HEK293 (cell line): ENCODE measurements around the gene APOBEC3A.

Experiments used
- CTCF ChIA-PET: fragments of 350-600 bp; formaldehyde crosslinking; extraction: SDS; loops from one replicate; lab custom pipeline; 2021; ENCODE audit warnings: antibody characterized with exemption; lab: Yijun Ruan, JAX
- POLR2A ChIA-PET: fragments of 300-600 bp; formaldehyde crosslinking; extraction: SDS; loops from one replicate; lab custom pipeline; 2020; ENCODE audit warnings: antibody characterized with exemption, inconsistent platforms; lab: Yijun Ruan, JAX
- H3K27ac ChIP-seq: fragments of 200-500 bp; sonication (Bioruptor generic); 2 replicates; pipeline ENCODE4 v1.5.1; 2014; ENCODE audit warnings: low read depth, low read length, control low read depth, inconsistent platforms; ENCODE audit errors: extremely low read depth
- H3K36me3 ChIP-seq, 2 experiments: fragments of 200-500 bp in 1 of 2; sonication (Bioruptor generic) in 1 of 2; 1 replicate in 1 of 2; 2 replicates in 1 of 2; pipeline ENCODE4 v1.5.1; 2014 to 2017; ENCODE audit warnings: inconsistent platforms in 2 of 2, low read length in 2 of 2; ENCODE audit not compliant: control insufficient read depth in 2 of 2, insufficient read depth in 1 of 2
- H3K4me1 ChIP-seq: fragments of 200-500 bp; sonication (Bioruptor generic); 2 replicates; pipeline ENCODE4 v1.5.1; 2014; ENCODE audit warnings: mild to moderate bottlenecking, low read length, inconsistent platforms; ENCODE audit not compliant: control insufficient read depth, insufficient read depth
- H3K4me3 ChIP-seq: 2 replicates; pipeline ENCODE4 v1.5.1; 2011; ENCODE audit warnings: low read depth, mild to moderate bottlenecking, control low read depth, low read length, moderate library complexity
- H3K9me3 ChIP-seq: fragments of 200-500 bp; sonication (Bioruptor generic); 2 replicates; pipeline ENCODE4 v1.5.1; 2014; ENCODE audit warnings: low read depth, low read length, inconsistent platforms; ENCODE audit not compliant: control insufficient read depth, insufficient read depth
- CTCF ChIP-seq: fragments of 450-650 bp; formaldehyde crosslinking; IDR thresholded peaks from 2 replicates; pipeline ENCODE4 v1.5.1; 2016; ENCODE audit warnings: missing biosample characterization, missing genetic modification characterization
- HIC1 ChIP-seq: fragments of 450-650 bp; formaldehyde crosslinking; IDR thresholded peaks from 2 replicates; pipeline ENCODE4 v1.5.1; 2016; ENCODE audit warnings: missing biosample characterization, missing genetic modification characterization
- HOXC10 ChIP-seq: sonication (generic); formaldehyde crosslinking; IDR thresholded peaks from 2 replicates; pipeline ENCODE4 v1.8.1; 2023; ENCODE audit warnings: mild to moderate bottlenecking, missing genetic modification reagents
- HOXD13 ChIP-seq: sonication (generic); formaldehyde crosslinking; IDR thresholded peaks from 2 replicates; pipeline ENCODE4 v1.8.0; 2022; ENCODE audit warnings: missing genetic modification reagents, borderline replicate concordance
- MYNN ChIP-seq: fragments of 450-650 bp; formaldehyde crosslinking; IDR thresholded peaks from 2 replicates; pipeline ENCODE4 v1.5.1; 2016; ENCODE audit warnings: missing biosample characterization, missing genetic modification characterization, borderline replicate concordance
- TCF7L2 ChIP-seq: IDR thresholded peaks from 2 replicates; pipeline ENCODE4 v1.6.1; 2011; ENCODE audit warnings: low read depth, mild to moderate bottlenecking, inconsistent platforms, low read length, moderate library complexity, borderline replicate concordance
- ZBTB11 ChIP-seq: fragments of 450-650 bp; formaldehyde crosslinking; conservative IDR thresholded peaks from 2 replicates; pipeline ENCODE4 v1.5.1; 2016; ENCODE audit warnings: low read depth, missing biosample characterization, missing genetic modification characterization
- ZFP41 ChIP-seq: fragments of 450-650 bp; formaldehyde crosslinking; IDR thresholded peaks from 2 replicates; pipeline ENCODE4 v1.5.1; 2016; ENCODE audit warnings: missing biosample characterization, missing genetic modification characterization, borderline replicate concordance
- ZNF18 ChIP-seq: fragments of 450-650 bp; formaldehyde crosslinking; IDR thresholded peaks from 2 replicates; pipeline ENCODE4 v1.5.1; 2016; ENCODE audit warnings: missing biosample characterization, missing genetic modification characterization
- ZNF2 ChIP-seq: fragments of 450-650 bp; formaldehyde crosslinking; IDR thresholded peaks from 2 replicates; pipeline ENCODE4 v1.5.1; 2016; ENCODE audit warnings: missing biosample characterization, missing genetic modification characterization
- ZNF391 ChIP-seq: fragments of 450-650 bp; formaldehyde crosslinking; IDR thresholded peaks from 2 replicates; pipeline ENCODE4 v1.5.1; 2016; ENCODE audit warnings: low read depth, missing biosample characterization, missing genetic modification characterization, borderline replicate concordance
- ZNF449 ChIP-seq: fragments of 450-650 bp; formaldehyde crosslinking; IDR thresholded peaks from 2 replicates; pipeline ENCODE4 v1.5.1; 2017; ENCODE audit warnings: missing biosample characterization, mild to moderate bottlenecking, missing genetic modification characterization, moderate library complexity
- ZNF561 ChIP-seq: fragments of 450-650 bp; IDR thresholded peaks from 2 replicates; pipeline ENCODE4 v1.5.1; 2018; ENCODE audit warnings: missing biosample characterization, missing genetic modification characterization, borderline replicate concordance
- ZNF580 ChIP-seq: fragments of 450-650 bp; formaldehyde crosslinking; IDR thresholded peaks from 2 replicates; pipeline ENCODE4 v1.5.1; 2016; ENCODE audit warnings: missing biosample characterization, missing genetic modification characterization
- ZNF600 ChIP-seq: fragments of 450-650 bp; formaldehyde crosslinking; IDR thresholded peaks from 2 replicates; pipeline ENCODE4 v1.5.1; 2016; ENCODE audit warnings: missing biosample characterization, missing genetic modification characterization
- ZNF621 ChIP-seq: fragments of 450-650 bp; formaldehyde crosslinking; IDR thresholded peaks from 2 replicates; pipeline ENCODE4 v1.5.1; 2017; ENCODE audit warnings: missing biosample characterization, missing genetic modification characterization
- ZXDB ChIP-seq: fragments of 450-650 bp; formaldehyde crosslinking; IDR thresholded peaks from 2 replicates; pipeline ENCODE4 v1.5.1; 2016; ENCODE audit warnings: missing biosample characterization, missing genetic modification characterization

The APOBEC3A gene

GRCh38 chr22:38989466-38989865 lies 32.1 kb downstream of the APOBEC3A start:
- ChIA-PET POLR2A (no interaction called here), CTCF (interaction anchor here (0.6 kb wide), 1 partner anchor 295 kb away, joined by 4 read pairs; no protein-coding TSS in a partner anchor)
- Histone ChIP-seq H3K27ac (no peak overlapping the region), H3K4me3 (no peak overlapping the region), H3K36me3 (no peaks in the 10 kb centered on the region), H3K9me3 (no peaks in the 10 kb centered on the region), H3K4me1 (no peaks in the 10 kb centered on the region; the same call in 1 of the 2 replicates)
- TF ChIP-seq ZNF600 (tag by site-specific recombination) = no peak
- TF ChIP-seq ZBTB11 (tag by site-specific recombination) = no peak
- no peak for TF ChIP-seq ZNF561 (tag by site-specific recombination)
- no peak for TF ChIP-seq ZNF449
- no peak for TF ChIP-seq ZXDB (tag by site-specific recombination)
- TF ChIP-seq ZNF621 (tag by site-specific recombination) = no peak
- TF ChIP-seq MYNN = no peak
- no peak for TF ChIP-seq ZNF391
- no peak for TF ChIP-seq ZNF580 (tag by site-specific recombination)
- no peak for TF ChIP-seq HOXD13 (CRISPR knock-in tag)
- no peak for TF ChIP-seq ZNF18 (tag by site-specific recombination)
- TF ChIP-seq ZFP41 (tag by site-specific recombination) = no peak
- no peak for TF ChIP-seq CTCF
- no peak for TF ChIP-seq TCF7L2
- TF ChIP-seq HOXC10 (CRISPR knock-in tag) = no peak
- TF ChIP-seq HIC1 (tag by site-specific recombination) = no peak
- no peak for TF ChIP-seq ZNF2
